Measurements from ENCODE around the gene C1orf226.

- no peak for TF ChIP-seq MTA2 (IDR thresholded peaks at IDR 0.05; ENCODE audit: low read depth)
- TF ChIP-seq YY1 (IDR thresholded peaks at IDR 0.05; ENCODE audit: low read depth, low read length): no peak
- no peak for TF ChIP-seq POLR2AphosphoS5 (IDR thresholded peaks at IDR 0.05; ENCODE audit: low read length)
- TF ChIP-seq BACH1 (IDR thresholded peaks at IDR 0.05; ENCODE audit: borderline replicate concordance): no peak
- TF ChIP-seq ZSCAN29 (IDR thresholded peaks at IDR 0.05): no peak
- TF ChIP-seq SIX5 (IDR thresholded peaks at IDR 0.05; ENCODE audit: low read depth, low read length, severe bottlenecking): no peak
- TF ChIP-seq RCOR1 (conservative IDR thresholded peaks at IDR 0.05; ENCODE audit: low read depth, low read length): no peak
- TF ChIP-seq POLR2A (IDR thresholded peaks at IDR 0.05; ENCODE audit: low read depth, low read length): no peak
- TF ChIP-seq, protein P1, sequence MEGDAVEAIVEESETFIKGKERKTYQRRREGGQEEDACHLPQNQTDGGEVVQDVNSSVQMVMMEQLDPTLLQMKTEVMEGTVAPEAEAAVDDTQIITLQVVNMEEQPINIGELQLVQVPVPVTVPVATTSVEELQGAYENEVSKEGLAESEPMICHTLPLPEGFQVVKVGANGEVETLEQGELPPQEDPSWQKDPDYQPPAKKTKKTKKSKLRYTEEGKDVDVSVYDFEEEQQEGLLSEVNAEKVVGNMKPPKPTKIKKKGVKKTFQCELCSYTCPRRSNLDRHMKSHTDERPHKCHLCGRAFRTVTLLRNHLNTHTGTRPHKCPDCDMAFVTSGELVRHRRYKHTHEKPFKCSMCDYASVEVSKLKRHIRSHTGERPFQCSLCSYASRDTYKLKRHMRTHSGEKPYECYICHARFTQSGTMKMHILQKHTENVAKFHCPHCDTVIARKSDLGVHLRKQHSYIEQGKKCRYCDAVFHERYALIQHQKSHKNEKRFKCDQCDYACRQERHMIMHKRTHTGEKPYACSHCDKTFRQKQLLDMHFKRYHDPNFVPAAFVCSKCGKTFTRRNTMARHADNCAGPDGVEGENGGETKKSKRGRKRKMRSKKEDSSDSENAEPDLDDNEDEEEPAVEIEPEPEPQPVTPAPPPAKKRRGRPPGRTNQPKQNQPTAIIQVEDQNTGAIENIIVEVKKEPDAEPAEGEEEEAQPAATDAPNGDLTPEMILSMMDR (IDR thresholded peaks at IDR 0.05 in 2 of 3, conservative IDR thresholded peaks at IDR 0.05 in 1 of 3; ENCODE audit: control insufficient read depth in 2 of 3, extremely low read depth in 1 of 3, insufficient read depth in 1 of 3, low read depth in 3 of 3, low read length in 3 of 3): no peak
- TF ChIP-seq ASH2L (IDR thresholded peaks at IDR 0.05; ENCODE audit: borderline replicate concordance, low read depth): no peak
- no peak for TF ChIP-seq SUZ12 (IDR thresholded peaks at IDR 0.05; ENCODE audit: unreplicated experiment)
- TF ChIP-seq, protein P2, sequence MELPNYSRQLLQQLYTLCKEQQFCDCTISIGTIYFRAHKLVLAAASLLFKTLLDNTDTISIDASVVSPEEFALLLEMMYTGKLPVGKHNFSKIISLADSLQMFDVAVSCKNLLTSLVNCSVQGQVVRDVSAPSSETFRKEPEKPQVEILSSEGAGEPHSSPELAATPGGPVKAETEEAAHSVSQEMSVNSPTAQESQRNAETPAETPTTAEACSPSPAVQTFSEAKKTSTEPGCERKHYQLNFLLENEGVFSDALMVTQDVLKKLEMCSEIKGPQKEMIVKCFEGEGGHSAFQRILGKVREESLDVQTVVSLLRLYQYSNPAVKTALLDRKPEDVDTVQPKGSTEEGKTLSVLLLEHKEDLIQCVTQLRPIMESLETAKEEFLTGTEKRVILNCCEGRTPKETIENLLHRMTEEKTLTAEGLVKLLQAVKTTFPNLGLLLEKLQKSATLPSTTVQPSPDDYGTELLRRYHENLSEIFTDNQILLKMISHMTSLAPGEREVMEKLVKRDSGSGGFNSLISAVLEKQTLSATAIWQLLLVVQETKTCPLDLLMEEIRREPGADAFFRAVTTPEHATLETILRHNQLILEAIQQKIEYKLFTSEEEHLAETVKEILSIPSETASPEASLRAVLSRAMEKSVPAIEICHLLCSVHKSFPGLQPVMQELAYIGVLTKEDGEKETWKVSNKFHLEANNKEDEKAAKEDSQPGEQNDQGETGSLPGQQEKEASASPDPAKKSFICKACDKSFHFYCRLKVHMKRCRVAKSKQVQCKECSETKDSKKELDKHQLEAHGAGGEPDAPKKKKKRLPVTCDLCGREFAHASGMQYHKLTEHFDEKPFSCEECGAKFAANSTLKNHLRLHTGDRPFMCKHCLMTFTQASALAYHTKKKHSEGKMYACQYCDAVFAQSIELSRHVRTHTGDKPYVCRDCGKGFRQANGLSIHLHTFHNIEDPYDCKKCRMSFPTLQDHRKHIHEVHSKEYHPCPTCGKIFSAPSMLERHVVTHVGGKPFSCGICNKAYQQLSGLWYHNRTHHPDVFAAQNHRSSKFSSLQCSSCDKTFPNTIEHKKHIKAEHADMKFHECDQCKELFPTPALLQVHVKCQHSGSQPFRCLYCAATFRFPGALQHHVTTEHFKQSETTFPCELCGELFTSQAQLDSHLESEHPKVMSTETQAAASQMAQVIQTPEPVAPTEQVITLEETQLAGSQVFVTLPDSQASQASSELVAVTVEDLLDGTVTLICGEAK (IDR thresholded peaks at IDR 0.05; ENCODE audit: borderline replicate concordance): no peak
- TF ChIP-seq GABPA (IDR thresholded peaks at IDR 0.05; ENCODE audit: low read depth): no peak
These were observed 41.3 kb downstream of the C1orf226 start for GRCh38 chr1:162422662-162423375.
